Colonic mucosa (tissue), 4 donors: ENCODE data around the gene TMEM167B. TPM values are rescaled to one million over a fixed set of nuclear protein-coding genes. Genes with fewer than 3 reads are reported as not detected.
A peak's percentile ranks its signal among the peaks of the same experiment; 100 is the strongest.

Experiments
- DNase-seq: peaks from one replicate; pipeline ENCODE4 v3.0.0-alpha.2; 2020
- H3K27ac ChIP-seq: fragments of 200-600 bp; one replicate; pipeline ENCODE4 v1.8.0; 2021
- H3K27me3 ChIP-seq: fragments of 200-600 bp; one replicate; pipeline ENCODE4 v1.8.0; 2021
- H3K36me3 ChIP-seq: fragments of 200-600 bp; one replicate; pipeline ENCODE4 v1.8.0; 2021
- H3K4me1 ChIP-seq: fragments of 200-600 bp; one replicate; pipeline ENCODE4 v1.8.0; 2021; ENCODE audit warnings: mild to moderate bottlenecking
- H3K4me3 ChIP-seq: fragments of 200-600 bp; one replicate; pipeline ENCODE4 v1.8.0; 2021
- H3K9ac ChIP-seq, 2 donors: one replicate each; pipeline ENCODE4 v1.7.0; 2013; ENCODE audit warnings: control low read depth in 2 of 2, low read depth in 2 of 2, low read length in 2 of 2
- H3K9me3 ChIP-seq: fragments of 200-600 bp; one replicate; pipeline ENCODE4 v1.8.0; 2021
- CTCF ChIP-seq: fragments of 200-600 bp; IDR thresholded peaks from one replicate; pipeline ENCODE4 v1.8.0; 2022; ENCODE audit warnings: antibody characterized with exemption, mild to moderate bottlenecking
- intact Hi-C: fragments of 100-400 bp; cut with DNase I; formaldehyde crosslinking; loops from one replicate; pipeline ENCODE4 v1.14.1; 2022
- total RNA-seq, 2 donors: library from RNA; stranded (reverse); fragmentation: NEBNext Ultra II Directional in 1 of 2; extraction: Animal tissue kit (Norgen Biotek cat#: 25700) in 1 of 2; gene quantifications; one replicate each; pipeline ENCODE4 v1.2.1, GENCODE V29; 2021
- donor health status: healthy.
- donor health status: DM: no; HTN: no; CAD: no.
- donor health status: DM: no; HTN: no; CAD: no.

Gene TMEM167B
- total RNA-seq, 2 donors from 2014 or later = 26.0 to 53.6 TPM

- Histone ChIP-seq H3K4me1 (peaks cover 8% of the 10 kb centered on the region), H3K4me3 (no peak overlapping the region), H3K27ac (peak overlapping the region; percentile 8), H3K36me3 (peaks cover 4% of the 10 kb centered on the region), H3K9me3 (no peaks in the 10 kb centered on the region), H3K27me3 (no peaks in the 10 kb centered on the region), H3K9ac (no peak overlapping the region)
- intact Hi-C loops = no loop called here
- no peak for TF ChIP-seq CTCF
- no peak for DNase-seq
Measured at GRCh38 chr1:109094377-109094803, 3.8 kb downstream of the TMEM167B start.

DNA sequence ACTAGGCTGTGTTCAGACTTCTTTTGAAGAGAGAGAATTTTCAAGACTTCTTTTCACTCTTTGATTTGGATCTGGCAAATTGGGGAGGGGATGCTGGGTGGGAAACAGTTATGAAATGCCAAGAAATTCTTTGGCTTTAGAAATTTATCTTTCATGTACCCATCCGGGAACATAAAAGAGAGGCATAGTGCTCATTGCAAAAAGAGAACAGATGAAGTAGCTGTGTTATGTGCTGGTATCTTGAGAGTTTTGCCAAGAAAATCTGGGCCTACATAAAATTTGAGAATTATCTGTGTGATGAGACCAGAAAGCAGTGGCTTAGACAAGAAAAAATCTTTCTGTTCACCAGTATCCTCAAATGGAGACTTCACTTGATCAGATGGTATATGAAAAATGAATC lies 4.3 kb downstream of the TMEM167B start:
- intact Hi-C loops = no loop called here
- Histone ChIP-seq H3K9me3 (no peaks in the 10 kb centered on the region), H3K9ac (no peak overlapping the region), H3K4me1 (peaks cover 8% of the 10 kb centered on the region), H3K36me3 (peaks cover 4% of the 10 kb centered on the region), H3K27me3 (no peaks in the 10 kb centered on the region), H3K4me3 (no peak overlapping the region), H3K27ac (peak overlapping the region; percentile 8)
- no peak for TF ChIP-seq CTCF
- no peak for DNase-seq

- Histone ChIP-seq H3K9ac (no peak overlapping the region), H3K27ac (no peak overlapping the region), H3K4me3 (no peak overlapping the region), H3K9me3 (no peaks in the 10 kb centered on the region), H3K36me3 (peaks cover 4% of the 10 kb centered on the region), H3K27me3 (no peaks in the 10 kb centered on the region), H3K4me1 (peaks cover 8% of the 10 kb centered on the region)
- no peak for DNase-seq
- intact Hi-C loops = no loop called here
- no peak for TF ChIP-seq CTCF
Measured at GRCh38 chr1:109095631-109096030, 5.1 kb downstream of the TMEM167B start.

GRCh38 chr1:109096120-109096519 lies 5.6 kb downstream of the TMEM167B start:
- Histone ChIP-seq H3K27me3 (no peaks in the 10 kb centered on the region), H3K27ac (no peak overlapping the region), H3K4me1 (peaks cover 8% of the 10 kb centered on the region), H3K9ac (no peak overlapping the region), H3K4me3 (no peak overlapping the region), H3K36me3 (peaks cover 4% of the 10 kb centered on the region), H3K9me3 (no peaks in the 10 kb centered on the region)
- no peak for TF ChIP-seq CTCF
- DNase-seq = no peak
- intact Hi-C loops = no loop called here

- intact Hi-C loops = no loop called here
- no peaks in the 10 kb centered on the region for H3K36me3 ChIP-seq
- H3K4me1 ChIP-seq = no peaks in the 10 kb centered on the region
Measured at GRCh38 chr1:109099938-109100773, 9.6 kb downstream of the TMEM167B start.

More at GRCh38 chr1:109099938-109100773, 9.6 kb downstream of the TMEM167B start:
- peak overlapping the region; percentile 99 for H3K4me3 ChIP-seq
- TF ChIP-seq CTCF = peak; percentile 80
- peak overlapping the region; percentile 94 to 99 for H3K9ac ChIP-seq
- no peaks in the 10 kb centered on the region for H3K9me3 ChIP-seq
- H3K27ac ChIP-seq = peak overlapping the region; percentile 98
- no peaks in the 10 kb centered on the region for H3K27me3 ChIP-seq
- peak; percentile 98 for DNase-seq
